ENCODE data around the gene SARM1.

SARM1 gene

GRCh38 chr17:28341516-28341915 is 30.0 kb upstream of the SARM1 start:
- no peak for DNase-seq (ENCODE audit: low read depth)

DNA sequence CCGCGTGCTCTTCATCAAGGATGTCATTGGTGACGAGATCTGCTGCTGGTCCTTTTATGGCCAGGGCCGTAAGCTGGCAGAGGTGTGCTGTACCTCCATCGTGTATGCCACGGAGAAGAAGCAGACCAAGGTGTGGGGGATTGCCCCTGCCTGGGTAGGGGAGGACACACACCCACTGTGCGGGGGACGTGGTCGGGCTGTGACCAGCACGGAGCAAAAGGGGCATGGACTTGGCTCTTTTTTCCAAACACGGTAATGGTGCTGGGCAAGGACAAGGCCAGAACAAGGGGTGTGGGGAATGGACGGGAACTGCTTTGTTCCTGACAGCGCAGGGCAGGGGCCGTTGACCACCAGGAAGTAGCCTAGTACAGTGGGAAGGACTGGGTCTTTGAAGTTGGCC is 29.2 kb upstream of the SARM1 start:
- DNase-seq (ENCODE audit: low read depth) = no peak

DNA sequence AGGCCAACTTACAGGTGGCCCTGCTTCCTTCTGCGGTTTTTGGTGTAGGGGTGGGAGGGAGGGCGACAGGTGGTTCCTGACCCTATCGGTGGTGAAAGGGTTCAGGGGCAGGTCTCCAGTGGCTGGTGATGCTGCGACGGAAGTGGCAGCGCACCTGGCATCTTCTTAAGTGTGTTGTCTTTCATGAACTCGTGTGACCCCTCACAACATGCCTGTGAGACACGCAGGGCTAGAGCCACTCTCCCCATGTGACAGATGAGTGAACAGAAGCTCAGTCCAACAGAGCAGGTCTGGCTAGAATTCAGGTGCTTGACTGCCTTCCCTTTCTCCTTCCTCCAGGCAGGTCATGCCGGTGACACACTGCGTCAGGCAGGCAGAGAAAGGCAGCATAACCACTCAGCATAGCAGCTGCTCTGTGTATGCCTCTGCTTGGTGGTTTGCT is 28.0 kb upstream of the SARM1 start:
- DNase-seq (ENCODE audit: low read depth) = no peak

- no peak for DNase-seq (ENCODE audit: low read depth)
Measured at GRCh38 chr17:28344011-28344410, 27.5 kb upstream of the SARM1 start.

- no peak for DNase-seq (ENCODE audit: low read depth)
Measured at GRCh38 chr17:28344435-28344901, 27.0 kb upstream of the SARM1 start.

DNA sequence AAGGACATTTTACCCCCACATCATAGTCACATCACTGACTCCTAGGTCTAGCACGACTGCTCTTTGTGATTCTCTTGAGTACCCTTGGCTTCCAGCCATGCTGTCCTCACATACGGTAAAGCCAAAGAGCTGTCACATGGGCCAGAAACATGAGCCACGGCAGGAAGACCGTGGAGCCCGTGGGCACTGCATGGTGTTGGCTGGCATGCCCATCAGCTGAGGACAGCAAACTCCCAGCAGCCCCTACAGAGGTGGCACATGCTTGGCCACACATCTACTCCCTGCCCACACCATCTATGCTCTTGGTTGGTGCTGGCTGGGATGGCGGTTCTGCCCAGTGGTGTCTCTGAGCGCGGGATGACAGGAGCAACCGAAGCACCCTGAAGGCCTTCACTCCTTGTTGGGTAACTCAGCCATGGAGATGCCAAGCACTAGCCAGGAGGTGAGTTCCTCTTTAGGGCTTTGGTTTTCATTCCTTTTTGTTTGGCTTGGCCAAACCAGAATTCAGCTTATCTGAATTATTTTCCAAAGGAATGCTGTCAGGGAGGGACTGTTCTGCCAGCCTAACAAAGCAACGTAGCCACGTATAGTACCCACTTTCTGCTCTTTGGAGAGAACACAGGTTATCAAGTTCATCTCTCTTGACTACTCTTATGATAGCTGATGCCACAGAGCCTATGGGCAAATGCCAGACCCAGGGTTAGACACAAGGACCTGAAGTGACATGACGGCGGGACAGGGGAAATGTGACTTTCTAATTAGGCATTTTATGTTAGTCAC is 25.9 kb upstream of the SARM1 start:
- no peak for DNase-seq (ENCODE audit: low read depth)

DNA sequence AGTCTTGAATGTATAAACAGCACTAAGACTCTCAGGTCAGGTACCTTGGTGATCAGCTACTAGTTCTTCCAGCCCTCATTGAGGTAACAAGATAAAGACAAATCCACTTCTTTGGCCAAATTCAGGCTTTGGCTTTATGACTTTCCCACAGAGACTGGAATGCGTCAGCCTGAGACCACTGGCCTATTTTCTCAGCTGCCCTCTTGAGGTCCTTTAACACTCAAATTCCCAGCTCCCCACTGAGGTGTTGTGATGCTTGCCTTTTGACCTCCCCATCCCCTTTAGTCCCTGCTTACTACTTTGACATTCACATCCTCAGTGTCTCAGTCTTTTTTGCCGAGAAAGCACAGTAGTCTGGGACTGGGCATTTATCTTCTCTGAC is 25.3 kb upstream of the SARM1 start:
- DNase-seq (ENCODE audit: low read depth) = no peak

GRCh38 chr17:28346746-28347246 is 24.7 kb upstream of the SARM1 start:
- no peak for DNase-seq (ENCODE audit: low read depth)

DNA sequence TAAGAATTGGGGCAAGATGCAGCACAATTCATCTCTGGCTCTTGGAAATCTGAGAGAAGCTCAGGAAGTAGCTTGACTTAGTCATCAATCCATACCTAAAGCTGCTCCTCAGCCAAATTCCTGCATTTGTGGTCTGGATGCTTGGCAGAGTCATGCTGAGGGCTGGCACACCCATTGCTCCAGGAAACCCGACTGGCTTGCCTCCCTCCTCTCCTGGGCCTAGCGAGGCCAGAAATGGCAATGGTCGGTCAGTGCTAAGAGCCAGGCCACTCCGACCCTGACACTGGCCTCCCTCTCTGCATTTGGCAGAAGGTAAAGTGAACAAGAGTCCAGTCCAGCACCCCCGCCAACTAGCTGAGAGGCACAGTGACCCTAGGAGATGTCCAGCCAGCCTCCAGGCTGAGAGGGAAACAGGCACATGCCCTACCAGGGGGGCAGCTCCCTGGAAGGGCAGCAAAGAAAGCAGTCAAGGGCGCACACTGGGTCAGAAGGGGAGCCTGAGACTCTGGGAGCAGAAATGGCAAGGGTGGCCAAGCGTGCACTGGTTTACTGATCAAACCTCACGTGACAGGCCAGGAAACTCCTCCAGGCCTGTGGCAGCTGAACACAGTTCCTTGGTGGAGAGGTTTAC is 24.1 kb upstream of the SARM1 start:
- DNase-seq (ENCODE audit: low read depth) = peak; percentile 89

GRCh38 chr17:28348979-28349378 is 22.5 kb upstream of the SARM1 start:
- DNase-seq (ENCODE audit: low read depth) = no peak

GRCh38 chr17:28350271-28350670 is 21.2 kb upstream of the SARM1 start:
- DNase-seq (ENCODE audit: low read depth) = no peak

GRCh38 chr17:28357061-28357900 is 14.2 kb upstream of the SARM1 start, which contains the start of gene POLDIP2:
Gene POLDIP2, minus strand, starts transcription at chr17:28357527. Its CDS starts 79 bp downstream, at chr17:28357448.
- peak; percentile 96 for DNase-seq (ENCODE audit: low read depth)

GRCh38 chr17:28357901-28358197 is 13.6 kb upstream of the SARM1 start:
- no peak for DNase-seq (ENCODE audit: low read depth)

DNA sequence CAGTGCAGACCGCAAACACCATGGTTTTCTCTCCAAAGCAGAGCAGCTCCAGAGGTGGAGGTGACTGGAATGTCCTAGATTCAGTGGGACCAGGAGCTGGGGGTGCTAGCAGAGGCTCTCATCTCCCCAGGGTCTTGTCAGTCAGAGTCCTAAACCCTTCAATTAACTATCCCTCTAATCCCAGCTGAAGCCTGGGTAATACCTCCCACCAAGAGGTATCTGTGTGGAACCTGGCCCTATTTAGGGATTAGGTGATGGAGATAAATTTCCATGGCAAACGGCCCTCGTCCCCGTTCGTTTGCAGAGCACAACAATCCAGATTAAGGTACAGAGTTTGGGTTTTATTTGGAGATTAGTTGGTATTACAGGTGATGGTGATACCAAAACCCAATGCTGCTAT is 8.3 kb upstream of the SARM1 start:
- DNase-seq (ENCODE audit: low read depth) = no peak

GRCh38 chr17:28363776-28364650 is 7.5 kb upstream of the SARM1 start:
- DNase-seq (ENCODE audit: low read depth) = no peak

- no peak for DNase-seq (ENCODE audit: low read depth)
Measured at GRCh38 chr17:28364665-28365363, 6.7 kb upstream of the SARM1 start, which contains the start of gene SEBOX. Gene SEBOX, minus strand, starts transcription at chr17:28365199. Its CDS starts 48 bp downstream, at chr17:28365151.

DNA sequence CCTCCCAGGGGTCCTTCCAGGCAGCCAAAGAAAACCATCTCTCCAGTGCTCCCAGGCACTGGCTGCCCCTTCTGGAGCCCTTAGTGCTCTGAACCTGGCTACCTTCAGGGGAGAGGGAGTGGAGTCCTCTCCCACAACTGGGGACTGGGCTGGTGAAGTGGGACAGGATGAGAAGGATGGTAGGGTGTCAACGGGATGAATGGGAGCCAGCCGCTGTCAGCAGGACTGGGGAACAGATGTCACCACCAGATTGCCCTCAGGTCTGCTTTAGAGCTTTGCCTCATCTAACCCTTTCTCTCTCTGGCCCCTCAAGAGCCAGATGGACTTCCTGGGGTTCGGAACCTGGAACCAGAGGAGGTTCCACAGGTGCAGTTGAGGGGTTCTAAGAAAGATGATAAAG is 6.0 kb upstream of the SARM1 start:
- no peak for DNase-seq (ENCODE audit: low read depth)

- no peak for DNase-seq (ENCODE audit: low read depth)
Measured at GRCh38 chr17:28366605-28367004, 4.9 kb upstream of the SARM1 start.

- DNase-seq (ENCODE audit: low read depth) = no peak
Measured at GRCh38 chr17:28367641-28368305, 3.7 kb upstream of the SARM1 start.

- no peak for DNase-seq (ENCODE audit: low read depth)
Measured at GRCh38 chr17:28368306-28368831, 3.1 kb upstream of the SARM1 start.
